ENCODE measurements around the gene ADAP2.
A peak's percentile ranks its signal among the peaks of the same experiment; 100 is the strongest.

ADAP2 gene

GRCh38 chr17:31008374-31009041 lies 86.8 kb downstream of the ADAP2 start:
- Mint-ChIP-seq H3K4me1 (peaks cover 33% of the 10 kb centered on the region), H3K27ac (peak overlapping the region; percentile 96), H3K27me3 (no peaks in the 10 kb centered on the region), H3K9me3 (peaks cover 5% of the 10 kb centered on the region), H3K36me3 (peaks cover 18% of the 10 kb centered on the region), H3K4me3 (peak overlapping the region; percentile 92)
- peak; percentile 89 for ATAC-seq
